Neural cell (in vitro differentiated cells): Measurements from ENCODE around the gene GPR17.

ENCODE experiments used
- RAD21 ChIP-seq: fragments of 450-650 bp; conservative IDR thresholded peaks from 2 replicates; pipeline ENCODE4 v1.6.1; 2014; ENCODE audit warnings: antibody characterized with exemption, mild to moderate bottlenecking, moderate library complexity
- REST ChIP-seq: IDR thresholded peaks from 2 replicates; pipeline ENCODE4 v1.6.1; 2012; ENCODE audit warnings: borderline replicate concordance

DNA sequence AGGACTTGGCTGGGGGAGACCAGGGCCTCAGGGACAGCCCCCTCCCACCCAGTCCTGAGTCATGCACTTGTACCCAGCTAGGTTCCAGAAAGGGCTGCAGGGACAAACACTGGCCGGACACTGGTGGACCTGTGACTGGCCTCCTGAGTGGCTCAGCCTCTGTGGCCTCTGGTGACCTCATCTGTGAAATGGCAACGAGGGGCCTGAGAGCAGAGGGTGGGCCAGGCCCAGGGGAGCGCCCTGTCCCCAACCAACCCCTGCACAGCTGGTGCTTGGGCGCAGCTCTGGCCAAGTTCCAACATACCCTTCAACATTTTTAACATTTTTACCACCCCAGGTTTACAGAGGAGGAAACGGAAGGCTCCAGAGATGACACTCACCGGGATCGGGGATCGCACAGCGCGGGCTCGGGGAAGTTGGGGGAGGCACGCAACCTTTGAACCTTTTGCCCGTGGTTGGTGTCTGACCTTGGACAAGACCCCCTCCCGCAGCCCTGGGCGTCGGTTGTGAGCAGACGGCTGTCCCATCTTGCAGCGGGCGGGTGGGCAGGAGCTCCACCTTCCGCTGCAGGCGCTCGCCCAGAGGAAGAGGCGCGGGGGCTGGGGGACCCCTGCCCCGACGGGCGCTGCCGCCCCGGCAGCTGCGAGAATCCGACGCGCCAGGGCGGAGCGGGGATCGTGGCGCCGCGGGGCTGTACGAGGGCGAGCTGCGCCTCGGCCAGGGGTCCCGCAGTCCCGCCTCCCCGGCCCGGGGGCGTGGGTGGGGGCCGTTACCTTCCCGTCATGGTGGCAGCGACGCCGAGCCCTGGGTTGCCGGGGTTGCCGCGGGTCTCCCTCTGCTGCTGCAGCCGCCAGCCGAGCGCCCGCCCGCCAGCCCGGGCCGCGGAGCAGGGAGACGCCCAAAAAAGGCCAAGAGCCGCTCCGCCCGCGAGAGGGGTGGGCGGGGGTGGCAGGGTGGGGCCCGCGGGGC is 28.6 kb downstream of the GPR17 start:
- no peak for TF ChIP-seq REST
- no peak for TF ChIP-seq RAD21
